Ishikawa (cell line): ENCODE measurements around the gene SIGLEC1.
A peak's percentile ranks its signal among the peaks of the same experiment; 100 is the strongest.

Source experiments
- CEBPB ChIP-seq: IDR thresholded peaks from 2 replicates; pipeline ENCODE4 v1.6.1; 2012
- CREB1 ChIP-seq: IDR thresholded peaks from 2 replicates; pipeline ENCODE4 v1.6.1; 2012; ENCODE audit warnings: low read depth
- EGR1 ChIP-seq: IDR thresholded peaks from 2 replicates; pipeline ENCODE4 v1.6.1; 2012
- EP300 ChIP-seq: IDR thresholded peaks from 2 replicates; pipeline ENCODE4 v1.6.1; 2012; ENCODE audit warnings: borderline replicate concordance
- FOXM1 ChIP-seq: IDR thresholded peaks from 2 replicates; pipeline ENCODE4 v1.6.1; 2012; ENCODE audit warnings: low read depth, borderline replicate concordance
- NFIC ChIP-seq: IDR thresholded peaks from 2 replicates; pipeline ENCODE4 v1.6.1; 2012
- RAD21 ChIP-seq: IDR thresholded peaks from 2 replicates; pipeline ENCODE4 v1.6.1; 2012; ENCODE audit warnings: low read depth
- TAF1 ChIP-seq: IDR thresholded peaks from 2 replicates; pipeline ENCODE4 v1.6.1; 2012; ENCODE audit warnings: low read depth, mild to moderate bottlenecking
- TCF12 ChIP-seq: IDR thresholded peaks from 2 replicates; pipeline ENCODE4 v1.6.1; 2012; ENCODE audit warnings: low read depth
- USF1 ChIP-seq: IDR thresholded peaks from 2 replicates; pipeline ENCODE4 v1.6.1; 2012
- YY1 ChIP-seq: IDR thresholded peaks from 2 replicates; pipeline ENCODE4 v1.6.1; 2012; ENCODE audit warnings: low read depth
- ZBTB7A ChIP-seq: IDR thresholded peaks from 2 replicates; pipeline ENCODE4 v1.6.1; 2012; ENCODE audit warnings: low read depth
- TF ChIP-seq, protein P1 (sequence below): IDR thresholded peaks from 2 replicates; pipeline ENCODE4 v1.6.1; 2012; ENCODE audit warnings: low read depth, mild to moderate bottlenecking
- TF ChIP-seq, protein P2 (sequence below): IDR thresholded peaks from 2 replicates; pipeline ENCODE4 v1.6.1; 2012

- TF ChIP-seq CREB1 (no peak), EP300 (no peak), CEBPB (no peak), EGR1 (no peak), YY1 (no peak), ZBTB7A (no peak), USF1 (no peak), TCF12 (no peak), TAF1 (no peak), RAD21 (peak; percentile 26; the same call in 1 of the 2 replicates), FOXM1 (no peak), NFIC (0 out of 2 replicates have a peak, but pooled peaks have one; percentile 19)
- TF ChIP-seq, protein P1, sequence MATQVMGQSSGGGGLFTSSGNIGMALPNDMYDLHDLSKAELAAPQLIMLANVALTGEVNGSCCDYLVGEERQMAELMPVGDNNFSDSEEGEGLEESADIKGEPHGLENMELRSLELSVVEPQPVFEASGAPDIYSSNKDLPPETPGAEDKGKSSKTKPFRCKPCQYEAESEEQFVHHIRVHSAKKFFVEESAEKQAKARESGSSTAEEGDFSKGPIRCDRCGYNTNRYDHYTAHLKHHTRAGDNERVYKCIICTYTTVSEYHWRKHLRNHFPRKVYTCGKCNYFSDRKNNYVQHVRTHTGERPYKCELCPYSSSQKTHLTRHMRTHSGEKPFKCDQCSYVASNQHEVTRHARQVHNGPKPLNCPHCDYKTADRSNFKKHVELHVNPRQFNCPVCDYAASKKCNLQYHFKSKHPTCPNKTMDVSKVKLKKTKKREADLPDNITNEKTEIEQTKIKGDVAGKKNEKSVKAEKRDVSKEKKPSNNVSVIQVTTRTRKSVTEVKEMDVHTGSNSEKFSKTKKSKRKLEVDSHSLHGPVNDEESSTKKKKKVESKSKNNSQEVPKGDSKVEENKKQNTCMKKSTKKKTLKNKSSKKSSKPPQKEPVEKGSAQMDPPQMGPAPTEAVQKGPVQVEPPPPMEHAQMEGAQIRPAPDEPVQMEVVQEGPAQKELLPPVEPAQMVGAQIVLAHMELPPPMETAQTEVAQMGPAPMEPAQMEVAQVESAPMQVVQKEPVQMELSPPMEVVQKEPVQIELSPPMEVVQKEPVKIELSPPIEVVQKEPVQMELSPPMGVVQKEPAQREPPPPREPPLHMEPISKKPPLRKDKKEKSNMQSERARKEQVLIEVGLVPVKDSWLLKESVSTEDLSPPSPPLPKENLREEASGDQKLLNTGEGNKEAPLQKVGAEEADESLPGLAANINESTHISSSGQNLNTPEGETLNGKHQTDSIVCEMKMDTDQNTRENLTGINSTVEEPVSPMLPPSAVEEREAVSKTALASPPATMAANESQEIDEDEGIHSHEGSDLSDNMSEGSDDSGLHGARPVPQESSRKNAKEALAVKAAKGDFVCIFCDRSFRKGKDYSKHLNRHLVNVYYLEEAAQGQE: no peak
- TF ChIP-seq, protein P2, sequence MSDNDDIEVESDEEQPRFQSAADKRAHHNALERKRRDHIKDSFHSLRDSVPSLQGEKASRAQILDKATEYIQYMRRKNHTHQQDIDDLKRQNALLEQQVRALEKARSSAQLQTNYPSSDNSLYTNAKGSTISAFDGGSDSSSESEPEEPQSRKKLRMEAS: no peak
Measured at GRCh38 chr20:3670511-3670910, 41.9 kb downstream of the SIGLEC1 start.
